GM20000 (cell line): Measurements from ENCODE around the gene CENPV.
A peak's percentile ranks its signal among the peaks of the same experiment; 100 is the strongest.
"Not testable (repeated sequence)": the region's sequence is repeated elsewhere in the genome, so short reads cannot be mapped to it uniquely, and the experiment has no call there.

Experiments used
- DNase-seq: peaks from one replicate; pipeline ENCODE4 v3.0.0; 2012; ENCODE audit warnings: low spot score
- CTCF ChIP-seq: IDR thresholded peaks from 2 replicates; pipeline ENCODE4 v1.5.1; 2012; ENCODE audit warnings: mild to moderate bottlenecking, control low read depth; ENCODE audit errors: extremely low read depth, missing control alignments

The CENPV gene

GRCh38 chr17:16306211-16306610 lies 47.1 kb downstream of the CENPV start:
- TF ChIP-seq CTCF, result no peak
- DNase-seq, result no peak

- no peak for DNase-seq
- peak; percentile 41 for TF ChIP-seq CTCF
These were observed 48.4 kb downstream of the CENPV start for GRCh38 chr17:16304830-16305229.

- no peak for DNase-seq
- TF ChIP-seq CTCF, result no peak
These were observed 50.4 kb downstream of the CENPV start for GRCh38 chr17:16302856-16303255.

- no peak for DNase-seq
- no peak for TF ChIP-seq CTCF
These were observed 51.1 kb downstream of the CENPV start for GRCh38 chr17:16301963-16302855.

GRCh38 chr17:16300554-16300953 lies 52.7 kb downstream of the CENPV start:
- no peak for TF ChIP-seq CTCF
- no peak for DNase-seq

- DNase-seq, result no peak
- no peak for TF ChIP-seq CTCF
These were observed 55.1 kb downstream of the CENPV start for GRCh38 chr17:16298140-16298662.

GRCh38 chr17:16297367-16298139 lies 55.7 kb downstream of the CENPV start:
- DNase-seq, result no peak
- TF ChIP-seq CTCF, result no peak

GRCh38 chr17:16296072-16296471 lies 57.2 kb downstream of the CENPV start:
- DNase-seq, result not testable (repeated sequence)
